Measurements from ENCODE around the gene CPXM2. TPM values are rescaled to one million over a fixed set of nuclear protein-coding genes. Genes with fewer than 3 reads are reported as not detected.

The CPXM2 gene
- total RNA-seq, 1 donor from 2014 or later: 0.26 TPM

- DNase-seq (ENCODE audit: low read depth in 2 of 2): peak in 1 of 2 donors; percentile 12
These were observed 42.8 kb downstream of the CPXM2 start for GRCh38 chr10:123848564-123849457.

GRCh38 chr10:123847686-123848432 is 43.7 kb downstream of the CPXM2 start:
- DNase-seq (ENCODE audit: low read depth in 2 of 2): no peak

DNA sequence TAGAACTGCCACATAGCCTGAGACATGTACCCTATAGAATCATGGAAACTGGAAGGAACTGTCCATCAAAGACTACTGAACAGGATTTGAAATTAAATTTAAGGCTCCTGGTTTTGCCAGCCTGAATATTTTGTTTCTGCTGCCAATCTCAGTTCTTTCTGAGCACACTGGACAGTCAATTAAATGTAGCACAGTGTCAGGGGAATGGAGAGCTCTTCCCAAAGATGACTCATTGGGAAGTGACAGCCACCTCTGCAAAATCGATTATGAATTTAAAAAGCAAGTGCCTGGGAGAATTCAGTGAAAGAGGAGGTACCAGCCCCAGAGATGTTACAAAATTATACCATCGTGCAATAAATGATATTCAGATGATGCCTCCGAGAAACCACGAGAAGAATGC is 47.8 kb downstream of the CPXM2 start:
- no peak for DNase-seq (ENCODE audit: low read depth in 2 of 2)

DNA sequence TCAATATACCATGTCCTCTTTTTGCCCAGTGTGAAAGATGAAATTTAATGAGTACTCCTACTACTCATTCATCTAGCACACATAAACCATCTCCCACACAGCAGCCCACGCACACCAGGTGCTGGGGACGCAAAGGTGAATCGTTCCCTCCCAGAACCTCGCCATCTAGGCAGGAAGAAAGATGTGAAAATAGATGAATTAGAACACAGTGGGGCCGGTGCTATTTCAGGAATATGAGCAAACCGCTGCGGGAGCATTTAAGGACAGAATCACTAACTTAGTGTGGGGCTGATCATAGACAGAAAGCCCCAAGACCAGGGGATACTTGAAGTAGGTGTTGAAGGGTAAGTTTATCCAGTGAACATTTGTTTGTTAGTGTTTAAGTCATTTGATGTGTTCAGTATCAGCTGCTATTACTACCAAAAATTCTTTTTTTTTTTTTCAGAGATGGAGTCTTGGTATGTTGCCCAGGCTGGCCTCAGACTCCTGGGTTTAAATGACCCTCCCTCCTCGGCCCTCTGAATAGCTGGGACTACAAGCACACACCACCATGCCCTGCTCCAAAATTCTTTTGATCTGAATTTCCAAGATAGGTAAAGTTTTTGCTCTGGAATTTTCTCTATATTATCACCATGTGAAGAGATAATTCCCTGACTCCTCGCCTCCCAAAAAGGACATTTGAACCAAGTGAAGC is 48.8 kb downstream of the CPXM2 start:
- DNase-seq (ENCODE audit: low read depth in 2 of 2): no peak

DNA sequence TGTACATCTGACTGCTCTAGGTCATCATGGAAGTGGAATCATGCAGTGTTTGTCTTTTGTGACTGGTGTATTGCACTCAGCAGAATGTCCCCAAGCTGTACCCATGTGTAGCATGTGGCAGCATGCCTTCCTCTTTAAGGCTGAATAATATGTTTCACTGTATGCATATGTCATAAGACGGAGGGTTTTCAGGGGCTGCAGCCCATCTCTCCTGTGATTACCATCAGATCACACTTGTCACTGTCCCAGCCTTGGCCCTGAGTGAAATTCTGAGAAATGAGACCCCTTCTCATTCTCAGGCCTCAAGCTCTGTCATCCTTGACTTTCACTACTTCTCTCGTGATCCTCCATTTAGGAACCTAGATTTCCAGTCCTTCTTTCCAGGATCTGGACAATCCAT is 50.0 kb downstream of the CPXM2 start:
- no peak for DNase-seq (ENCODE audit: low read depth in 2 of 2)

- no peak for DNase-seq (ENCODE audit: low read depth in 2 of 2)
These were observed 50.5 kb downstream of the CPXM2 start for GRCh38 chr10:123841115-123841514.

- no peak for DNase-seq (ENCODE audit: low read depth in 2 of 2)
These were observed 50.9 kb downstream of the CPXM2 start for GRCh38 chr10:123840714-123841113.

DNA sequence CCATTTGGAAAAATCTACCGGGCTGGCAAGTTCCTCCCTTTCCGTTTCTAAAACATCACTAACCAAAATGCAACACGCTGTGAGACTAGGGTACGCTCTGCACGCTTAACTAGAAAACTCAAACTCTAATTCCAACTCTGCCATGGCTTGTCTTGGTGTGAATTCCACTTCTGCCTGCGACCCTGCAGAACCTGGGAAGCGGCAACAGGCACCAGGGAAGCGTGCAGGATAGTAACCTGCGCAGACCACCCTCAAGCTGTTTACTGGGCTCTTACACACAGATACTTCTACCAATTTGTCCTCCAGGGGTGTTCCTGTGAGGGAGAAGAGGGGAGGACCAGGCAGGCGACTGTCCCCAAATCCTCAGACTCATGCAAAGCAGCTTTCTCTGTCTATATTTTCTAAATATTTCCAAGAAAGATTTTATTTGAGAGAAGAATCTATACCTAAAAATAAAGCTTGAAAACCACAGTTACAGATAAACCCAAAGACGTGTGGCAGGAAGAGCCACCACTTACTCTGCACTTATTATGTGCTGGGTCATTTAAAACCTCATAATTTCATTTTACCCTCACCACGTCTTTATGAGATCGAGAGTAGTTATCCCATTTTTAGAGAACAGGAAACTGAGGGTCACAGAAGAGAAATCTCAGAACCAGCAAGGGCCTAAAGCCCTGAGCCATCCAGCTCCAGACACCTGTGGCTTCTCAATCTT is 52.9 kb downstream of the CPXM2 start:
- DNase-seq (ENCODE audit: low read depth in 2 of 2): no peak

- DNase-seq (ENCODE audit: low read depth in 2 of 2): no peak
These were observed 53.9 kb downstream of the CPXM2 start for GRCh38 chr10:123837756-123838155.

DNA sequence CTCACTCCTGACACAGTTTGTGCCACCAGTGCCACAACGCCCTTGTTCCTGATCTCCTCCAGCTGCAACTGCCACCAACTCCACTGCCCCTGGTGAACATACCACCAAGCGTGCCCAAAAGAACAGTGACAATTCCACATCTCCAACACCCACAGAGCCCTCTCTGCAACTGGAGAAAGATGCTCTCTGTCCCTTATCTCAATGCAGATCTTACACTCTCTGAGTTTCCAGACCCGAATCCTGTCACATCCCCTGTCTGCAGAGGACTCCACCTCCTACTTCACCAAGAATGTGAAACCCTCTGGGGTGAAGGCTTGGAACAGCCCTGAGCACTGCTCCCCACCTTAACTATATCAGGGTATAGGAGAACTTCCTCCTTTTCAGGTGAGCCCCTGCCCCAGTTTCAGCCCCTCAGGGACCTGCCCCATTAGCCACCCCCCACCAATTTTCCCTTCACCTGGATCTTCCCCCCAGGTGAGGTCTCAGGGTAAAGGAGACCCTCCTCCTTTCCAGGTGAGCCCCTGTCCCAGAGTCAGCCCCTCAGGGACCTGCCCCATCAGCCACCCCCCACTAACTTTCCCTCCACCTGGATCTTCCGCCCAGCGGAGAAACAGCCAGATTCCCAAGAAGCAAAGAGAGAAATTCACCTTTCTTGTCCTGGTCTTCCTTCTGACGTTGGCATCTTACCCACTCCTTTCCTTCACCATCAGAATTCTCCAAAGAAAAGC is 55.0 kb downstream of the CPXM2 start:
- DNase-seq (ENCODE audit: low read depth in 2 of 2): no peak

DNA sequence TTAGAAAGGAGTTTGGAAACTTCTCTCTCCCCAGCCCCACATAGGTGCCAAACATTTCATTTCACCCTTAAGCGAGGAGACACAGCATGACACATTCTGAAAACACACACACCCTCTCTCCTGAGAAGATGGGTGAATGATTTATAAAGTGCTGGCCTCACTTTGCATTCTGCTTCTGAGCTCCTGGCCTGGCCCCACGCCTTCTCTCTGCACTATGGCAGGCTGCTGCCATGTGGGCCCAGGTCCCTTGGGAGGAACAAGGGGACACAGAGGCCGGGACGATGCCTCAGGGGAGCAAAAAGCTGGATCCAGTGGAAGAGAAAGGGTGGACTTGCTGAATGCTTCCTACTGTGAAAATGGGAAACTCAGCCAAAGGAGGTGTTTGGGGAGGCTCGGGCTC is 56.0 kb downstream of the CPXM2 start:
- no peak for DNase-seq (ENCODE audit: low read depth in 2 of 2)

- DNase-seq (ENCODE audit: low read depth in 2 of 2): no peak
These were observed 58.3 kb downstream of the CPXM2 start for GRCh38 chr10:123833170-123833850.

- no peak for DNase-seq (ENCODE audit: low read depth in 2 of 2)
These were observed 60.3 kb downstream of the CPXM2 start for GRCh38 chr10:123831259-123831658.

DNA sequence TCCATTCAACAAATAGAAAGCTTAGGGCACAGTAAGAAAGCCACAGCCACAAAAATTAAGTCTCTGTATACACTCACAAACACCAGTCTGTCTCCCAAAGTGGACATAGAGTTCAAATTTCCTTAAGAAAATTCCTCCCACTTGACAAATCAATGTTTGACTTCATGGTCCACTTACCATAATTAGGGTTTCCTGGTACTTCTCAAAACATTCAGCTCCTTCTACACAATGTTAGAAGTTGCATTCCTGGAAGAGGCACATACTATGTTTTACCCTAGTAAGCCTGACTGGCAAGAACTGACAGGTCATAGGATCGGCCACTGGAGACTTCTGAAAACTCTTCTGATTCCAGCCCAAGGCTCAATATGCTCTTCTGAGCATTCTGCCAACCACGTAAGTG is 70.5 kb downstream of the CPXM2 start:
- no peak for DNase-seq (ENCODE audit: low read depth in 2 of 2)

DNA sequence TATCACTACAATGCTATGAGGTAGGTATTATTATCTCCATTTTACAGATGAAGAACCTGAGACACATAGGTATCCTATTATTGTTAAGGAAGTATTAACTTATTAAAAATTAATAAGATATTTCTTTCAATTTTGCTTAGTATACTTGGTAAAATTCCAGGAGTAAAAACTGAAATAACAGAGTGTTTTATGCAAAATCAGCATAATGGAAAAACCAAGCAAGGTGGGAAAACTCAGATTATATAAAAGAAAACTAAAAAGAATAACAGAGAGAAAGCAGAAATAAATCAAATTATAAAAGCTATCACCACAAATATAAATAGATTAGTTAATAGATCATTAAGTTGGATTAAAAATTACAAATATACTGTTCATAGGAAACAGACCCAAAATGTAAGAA is 82.0 kb downstream of the CPXM2 start:
- no peak for DNase-seq (ENCODE audit: low read depth in 2 of 2)

- peak; percentile 82 to 97 for DNase-seq (ENCODE audit: low read depth in 2 of 2)
These were observed 82.7 kb downstream of the CPXM2 start for GRCh38 chr10:123808906-123809305.

DNA sequence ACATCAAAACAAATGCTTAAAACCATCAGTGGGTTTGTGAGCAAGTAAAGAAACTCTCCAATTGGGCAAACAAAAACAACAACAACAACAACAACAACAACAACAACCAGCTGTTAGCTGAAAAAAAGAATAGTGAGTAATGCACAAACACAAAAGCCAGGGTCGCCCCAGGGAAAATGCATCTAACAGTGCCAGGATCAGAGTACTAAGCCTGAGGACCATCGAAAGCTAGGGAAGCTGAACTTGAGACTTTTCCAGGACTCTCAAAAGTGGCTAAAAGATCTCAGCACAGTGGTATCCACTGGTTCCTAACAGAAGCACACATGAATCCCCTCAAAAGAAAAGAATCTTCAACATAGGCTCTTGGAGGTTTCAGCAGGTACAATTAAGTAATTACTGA is 83.3 kb downstream of the CPXM2 start:
- peak in 1 of 2 donors; percentile 23 for DNase-seq (ENCODE audit: low read depth in 2 of 2)

- peak in 1 of 2 donors; percentile 71 for DNase-seq (ENCODE audit: low read depth in 2 of 2)
These were observed 84.1 kb downstream of the CPXM2 start for GRCh38 chr10:123807444-123808035.

GRCh38 chr10:123804716-123805115 is 86.9 kb downstream of the CPXM2 start:
- peak in 1 of 2 donors; percentile 69 for DNase-seq (ENCODE audit: low read depth in 2 of 2)

DNA sequence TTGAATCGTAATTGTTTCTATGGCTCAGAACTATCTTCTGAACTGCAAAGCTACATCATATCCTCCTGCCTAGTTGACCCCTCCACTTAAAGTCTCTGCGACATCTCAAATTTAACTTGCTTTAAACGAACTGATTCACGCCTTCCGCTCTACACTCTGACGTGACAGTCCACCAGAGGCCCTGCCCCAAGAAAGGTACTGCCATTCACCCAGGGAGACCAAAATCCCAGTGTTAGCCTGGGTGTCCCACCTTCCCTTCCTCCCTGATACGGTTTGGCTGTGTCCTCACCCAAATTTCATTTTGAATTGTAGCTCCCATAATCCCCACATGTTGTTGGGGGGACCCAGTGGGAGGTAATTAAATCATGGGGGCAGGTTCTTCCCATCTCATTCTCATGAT is 90.8 kb downstream of the CPXM2 start:
- no peak for DNase-seq (ENCODE audit: low read depth in 2 of 2)
